HEK293 (cell line): Measurements from ENCODE around the gene EHD3.

Experiments used
- CTCF ChIP-seq: fragments of 450-650 bp; formaldehyde crosslinking; IDR thresholded peaks from 2 replicates; pipeline ENCODE4 v1.5.1; 2016; ENCODE audit warnings: missing biosample characterization, missing genetic modification characterization
- GLIS1 ChIP-seq: fragments of 450-650 bp; formaldehyde crosslinking; IDR thresholded peaks from 2 replicates; pipeline ENCODE4 v1.5.1; 2016; ENCODE audit warnings: missing biosample characterization, missing genetic modification characterization
- GLIS2 ChIP-seq: fragments of 450-650 bp; formaldehyde crosslinking; IDR thresholded peaks from 2 replicates; pipeline ENCODE4 v1.5.1; 2016; ENCODE audit warnings: missing biosample characterization, missing genetic modification characterization
- HOXC10 ChIP-seq: sonication (generic); formaldehyde crosslinking; IDR thresholded peaks from 2 replicates; pipeline ENCODE4 v1.8.1; 2023; ENCODE audit warnings: mild to moderate bottlenecking, missing genetic modification reagents
- PRDM4 ChIP-seq: fragments of 450-650 bp; formaldehyde crosslinking; IDR thresholded peaks from 2 replicates; pipeline ENCODE4 v1.5.1; 2017; ENCODE audit warnings: missing biosample characterization, missing genetic modification characterization
- ZBTB1 ChIP-seq: fragments of 450-650 bp; formaldehyde crosslinking; IDR thresholded peaks from 2 replicates; pipeline ENCODE4 v1.5.1; 2016; ENCODE audit warnings: missing biosample characterization, missing genetic modification characterization
- ZNF184 ChIP-seq: fragments of 450-650 bp; IDR thresholded peaks from 2 replicates; pipeline ENCODE4 v1.5.1; 2018; ENCODE audit warnings: missing biosample characterization, mild to moderate bottlenecking, missing genetic modification characterization
- ZNF221 ChIP-seq: fragments of 450-650 bp; formaldehyde crosslinking; IDR thresholded peaks from 2 replicates; pipeline ENCODE4 v1.5.1; 2017; ENCODE audit warnings: missing biosample characterization, missing genetic modification characterization, borderline replicate concordance
- ZNF266 ChIP-seq: fragments of 450-650 bp; formaldehyde crosslinking; IDR thresholded peaks from 2 replicates; pipeline ENCODE4 v1.5.1; 2016; ENCODE audit warnings: missing biosample characterization, missing genetic modification characterization, low read depth
- ZNF513 ChIP-seq: fragments of 450-650 bp; IDR thresholded peaks from 2 replicates; pipeline ENCODE4 v1.5.1; 2018; ENCODE audit warnings: missing biosample characterization, missing genetic modification characterization
- ZNF776 ChIP-seq: fragments of 450-650 bp; formaldehyde crosslinking; IDR thresholded peaks from 2 replicates; pipeline ENCODE4 v1.5.0; 2017; ENCODE audit warnings: missing biosample characterization, missing genetic modification characterization, borderline replicate concordance
- TF ChIP-seq, protein P1 (sequence below): fragments of 450-650 bp; formaldehyde crosslinking; IDR thresholded peaks from 2 replicates; pipeline ENCODE4 v1.5.1; 2016; ENCODE audit warnings: missing biosample characterization, missing genetic modification characterization

DNA sequence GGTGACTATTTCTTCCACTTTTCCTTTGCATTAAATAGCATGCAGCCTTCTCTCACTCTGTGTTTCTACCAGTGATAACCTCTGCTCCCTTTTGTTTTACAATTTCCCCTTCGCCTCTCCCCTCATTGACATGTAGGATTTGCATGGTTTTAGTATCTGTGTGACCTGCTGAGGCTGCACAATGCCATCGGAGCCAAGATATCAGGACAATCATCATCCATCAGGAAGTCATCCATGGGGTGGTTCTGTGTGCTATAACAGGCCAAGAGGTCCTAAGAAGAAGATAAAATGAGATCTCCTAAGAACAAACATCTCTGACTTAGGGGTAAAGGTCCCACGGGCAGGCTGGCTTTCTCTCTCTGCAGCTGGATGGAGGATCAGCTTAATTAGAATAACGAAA is 65.6 kb downstream of the EHD3 start:
- TF ChIP-seq CTCF (tag by site-specific recombination) (no peak), ZNF776 (tag by site-specific recombination) (no peak), PRDM4 (tag by site-specific recombination) (no peak), ZNF266 (tag by site-specific recombination) (no peak), GLIS1 (tag by site-specific recombination) (no peak), ZBTB1 (tag by site-specific recombination) (no peak), GLIS2 (tag by site-specific recombination) (no peak), ZNF513 (tag by site-specific recombination) (no peak), ZNF184 (tag by site-specific recombination) (no peak), ZNF221 (tag by site-specific recombination) (no peak), HOXC10 (CRISPR knock-in tag) (no peak)
- TF ChIP-seq, protein P1, sequence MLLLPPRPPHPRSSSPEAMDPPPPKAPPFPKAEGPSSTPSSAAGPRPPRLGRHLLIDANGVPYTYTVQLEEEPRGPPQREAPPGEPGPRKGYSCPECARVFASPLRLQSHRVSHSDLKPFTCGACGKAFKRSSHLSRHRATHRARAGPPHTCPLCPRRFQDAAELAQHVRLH (tag by site-specific recombination): no peak
